GM23248 (cell line): ENCODE data around the gene SDK2. TPM values are rescaled to one million over a fixed set of nuclear protein-coding genes. Genes with fewer than 3 reads are reported as not detected.

Experiments
- DNase-seq: peaks from one replicate; pipeline ENCODE4 v3.0.0-alpha.2; 2015
- H2AFZ ChIP-seq: fragments of 200-600 bp; sonication (generic); 2 replicates; pipeline ENCODE4 v1.6.1; 2016; ENCODE audit warnings: antibody characterized with exemption
- H3F3A ChIP-seq: fragments of 200-600 bp; sonication (generic); 2 replicates; pipeline ENCODE4 v1.6.1; 2016; ENCODE audit warnings: mild to moderate bottlenecking, antibody characterized with exemption, mixed run types; ENCODE audit not compliant: insufficient read depth
- H3K27ac ChIP-seq: fragments of 200-600 bp; sonication (generic); 2 replicates; pipeline ENCODE4 v1.5.1; 2016; ENCODE audit warnings: mild to moderate bottlenecking
- H3K27me3 ChIP-seq: fragments of 200-600 bp; sonication (generic); replicated peaks from 2 replicates; pipeline ENCODE4 v1.6.1; 2016; ENCODE audit warnings: mild to moderate bottlenecking; ENCODE audit not compliant: insufficient read depth
- H3K36me3 ChIP-seq: fragments of 200-600 bp; sonication (generic); 2 replicates; pipeline ENCODE4 v1.6.1; 2016; ENCODE audit warnings: low read depth, mild to moderate bottlenecking
- H3K4me1 ChIP-seq: fragments of 200-600 bp; sonication (generic); 2 replicates; pipeline ENCODE4 v1.6.1; 2016; ENCODE audit warnings: mild to moderate bottlenecking; ENCODE audit not compliant: insufficient read depth
- H3K4me2 ChIP-seq: fragments of 200-600 bp; sonication (generic); one replicate; pipeline ENCODE4 v1.6.1; 2016; ENCODE audit warnings: mild to moderate bottlenecking; ENCODE audit not compliant: unreplicated experiment
- H3K4me3 ChIP-seq: fragments of 200-600 bp; sonication (generic); 2 replicates; pipeline ENCODE4 v1.5.1; 2016; ENCODE audit warnings: mild to moderate bottlenecking
- H3K79me2 ChIP-seq: fragments of 200-600 bp; sonication (generic); 2 replicates; pipeline ENCODE4 v1.6.1; 2016; ENCODE audit warnings: mild to moderate bottlenecking; ENCODE audit not compliant: insufficient read depth
- H3K9ac ChIP-seq: fragments of 200-600 bp; sonication (generic); 2 replicates; pipeline ENCODE4 v1.6.1; 2016; ENCODE audit warnings: mild to moderate bottlenecking
- H3K9me2 ChIP-seq: fragments of 200-600 bp; sonication (generic); 2 replicates; pipeline ENCODE4 v1.6.1; 2016; ENCODE audit warnings: mixed run types, mild to moderate bottlenecking, moderate library complexity; ENCODE audit not compliant: insufficient read depth
- H3K9me3 ChIP-seq: fragments of 200-600 bp; sonication (generic); one replicate; pipeline ENCODE4 v1.6.1; 2017; ENCODE audit warnings: low read depth
- H4K20me1 ChIP-seq: fragments of 200-600 bp; sonication (generic); 2 replicates; pipeline ENCODE4 v1.6.0; 2016; ENCODE audit not compliant: insufficient read depth
- EZH2 ChIP-seq: fragments of 200-600 bp; sonication (generic); IDR thresholded peaks from 2 replicates; pipeline ENCODE4 v1.6.1; 2018; ENCODE audit warnings: antibody characterized with exemption, mild to moderate bottlenecking; ENCODE audit not compliant: insufficient read depth, poor library complexity, severe bottlenecking
- EZH2phosphoT487 ChIP-seq: fragments of 200-600 bp; sonication (generic); IDR thresholded peaks from 2 replicates; pipeline ENCODE4 v1.6.1; 2018; ENCODE audit warnings: antibody characterized with exemption, moderate library complexity, mild to moderate bottlenecking, low read depth; ENCODE audit not compliant: insufficient read depth
- WGBS, 2 experiments: methylation state at CpG; one replicate each; pipeline ENCODE4 v1.1.6; 2015 to 2017; ENCODE audit warnings: low lambda C conversion rate in 2 of 2, low coverage in 1 of 2; ENCODE audit errors: missing lambda C conversion rate in 2 of 2; 5-methylcytosine and 5-hydroxymethylcytosine counted together
- in situ Hi-C: fragments of 300-500 bp; cut with MboI; formaldehyde crosslinking; loops from 2 replicates; pipeline ENCODE4 v1.15.0; 2020
- polyA plus RNA-seq: library from polyadenylated mRNA; unstranded; fragments of >200 nt; fragmentation: Nextera tagmentation; extraction: Ambion mirVana; gene quantifications from 2 replicates; pipeline ENCODE4 v1.2.1, GENCODE V29; 2016
- total RNA-seq: library from RNA; depleted of rRNA; stranded (reverse); fragments of >200 nt; shearing (Covaris generic); gene quantifications from 2 replicates; pipeline ENCODE4 v1.2.3, GENCODE V29; 2014

SDK2 gene
- total and polyA plus RNA-seq, 2 experiments from 2014 or later = under 0.01 to 0.03 TPM

DNA sequence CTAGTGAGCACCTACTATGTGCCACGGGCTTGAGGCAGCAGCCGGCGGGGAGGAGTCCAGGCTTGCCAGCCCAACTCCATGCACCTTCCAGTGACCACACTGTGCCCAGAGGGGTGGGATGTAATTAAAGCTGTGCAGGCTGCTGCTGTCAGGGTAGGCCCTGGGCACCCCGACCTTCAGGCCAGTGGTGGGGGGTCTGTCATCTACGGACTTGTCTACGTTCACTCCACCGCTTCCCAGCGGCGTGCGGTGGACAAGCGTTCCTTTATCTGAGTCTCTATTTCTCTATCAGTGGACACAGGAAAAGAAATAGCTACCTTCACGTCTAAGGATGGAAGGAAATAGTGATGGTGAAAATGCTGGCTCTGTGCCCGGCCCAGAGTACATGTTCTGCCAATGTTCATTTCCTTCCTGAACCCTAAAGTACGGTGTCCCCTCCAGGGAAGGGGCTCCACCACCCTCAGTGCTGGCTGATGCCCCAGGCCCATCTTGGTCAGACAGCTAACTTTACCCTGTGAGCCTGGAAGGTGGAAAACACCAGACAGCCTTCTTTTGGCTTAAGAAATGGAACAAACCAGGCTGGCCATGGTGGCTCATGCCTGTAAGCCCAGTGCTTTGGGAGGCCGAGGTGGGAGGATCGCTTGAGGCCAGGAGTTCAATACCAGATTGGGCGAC, 135.2 kb downstream of the SDK2 start:
- Histone ChIP-seq H3K4me3 (no peak overlapping the region), H3K9me3 (no peaks in the 10 kb centered on the region), H3K4me1 (no peaks in the 10 kb centered on the region), H3F3A (no peaks in the 10 kb centered on the region), H3K79me2 (no peaks in the 10 kb centered on the region), H2AFZ (no peak overlapping the region), H3K36me3 (no peaks in the 10 kb centered on the region), H3K4me2 (no peak overlapping the region), H4K20me1 (no peaks in the 10 kb centered on the region), H3K9me2 (no peaks in the 10 kb centered on the region), H3K27me3 (0 out of 2 replicates have a peak, but pooled peaks cover 5% of the 10 kb centered on the region), H3K9ac (no peak overlapping the region), H3K27ac (no peak overlapping the region)
- WGBS, 2 experiments = 62% methylated on average over 16 to 17 of the region's 17 CpGs
- no peak for DNase-seq
- TF ChIP-seq EZH2phosphoT487 (no peak), EZH2 (no peak)
- in situ Hi-C loops = no loop called here

GRCh38 chr17:73508057-73508930, 136.0 kb downstream of the SDK2 start:
- TF ChIP-seq EZH2 (no peak), EZH2phosphoT487 (no peak)
- 41 to 47% methylated on average over 19 of the region's 19 CpGs for WGBS, 2 experiments
- in situ Hi-C loops = no loop called here
- Histone ChIP-seq H3K9me3 (no peaks in the 10 kb centered on the region), H3K36me3 (no peaks in the 10 kb centered on the region), H3K27ac (no peak overlapping the region), H3K27me3 (0 out of 2 replicates have a peak, but pooled peaks cover 5% of the 10 kb centered on the region), H3K4me2 (no peak overlapping the region), H3K79me2 (no peaks in the 10 kb centered on the region), H3F3A (no peaks in the 10 kb centered on the region), H3K9me2 (no peaks in the 10 kb centered on the region), H3K9ac (no peak overlapping the region), H3K4me3 (no peak overlapping the region), H3K4me1 (no peaks in the 10 kb centered on the region), H2AFZ (no peak overlapping the region), H4K20me1 (no peaks in the 10 kb centered on the region)
- DNase-seq = no peak

- no peak overlapping the region for H3K4me2 ChIP-seq
- no peaks in the 10 kb centered on the region for H3K9me3 ChIP-seq
- no peaks in the 10 kb centered on the region for H3K9me2 ChIP-seq
- no peak overlapping the region for H3K27ac ChIP-seq
- in situ Hi-C loops = no loop called here
- no peaks in the 10 kb centered on the region for H3K4me1 ChIP-seq
- H3K4me3 ChIP-seq = no peak overlapping the region
- H4K20me1 ChIP-seq = no peaks in the 10 kb centered on the region
- DNase-seq = no peak
- TF ChIP-seq EZH2 (no peak), EZH2phosphoT487 (no peak)
- no peak overlapping the region for H3K9ac ChIP-seq
- no peaks in the 10 kb centered on the region for H3K79me2 ChIP-seq
- H3F3A ChIP-seq = no peaks in the 10 kb centered on the region
- H3K36me3 ChIP-seq = no peaks in the 10 kb centered on the region
- 35 to 40% methylated on average over 9 of the region's 9 CpGs for WGBS, 2 experiments
- no peaks in the 10 kb centered on the region for H3K27me3 ChIP-seq
- no peak overlapping the region for H2AFZ ChIP-seq
These were observed 137.5 kb downstream of the SDK2 start for GRCh38 chr17:73506470-73507435.

DNA sequence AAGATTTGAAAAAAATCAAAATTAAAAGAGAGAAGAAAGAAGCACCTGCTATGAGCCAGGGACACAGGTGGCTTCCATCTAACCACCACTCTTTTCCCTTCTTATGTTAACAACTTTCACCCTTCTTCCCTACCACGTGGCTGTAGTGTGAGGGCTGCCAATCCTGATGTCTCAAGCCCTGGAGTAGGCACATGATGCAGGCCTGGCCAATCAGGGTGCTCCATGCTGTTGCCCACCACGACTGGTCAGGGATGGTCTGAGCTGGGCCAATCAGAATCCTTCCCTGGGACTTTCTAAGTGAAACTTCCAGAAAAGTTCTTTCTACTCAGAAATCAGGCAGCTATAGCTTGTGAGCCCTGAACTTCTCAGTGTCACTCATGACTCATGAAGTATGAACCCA, 140.7 kb downstream of the SDK2 start:
- H3K27me3 ChIP-seq = no peaks in the 10 kb centered on the region
- no peaks in the 10 kb centered on the region for H3K9me3 ChIP-seq
- H3K79me2 ChIP-seq = no peaks in the 10 kb centered on the region
- H3F3A ChIP-seq = no peaks in the 10 kb centered on the region
- no peaks in the 10 kb centered on the region for H3K4me1 ChIP-seq
- no peaks in the 10 kb centered on the region for H4K20me1 ChIP-seq
- in situ Hi-C loops = no loop called here
- H3K4me3 ChIP-seq = no peak overlapping the region
- DNase-seq = no peak
- no peaks in the 10 kb centered on the region for H3K9me2 ChIP-seq
- no peak overlapping the region for H3K27ac ChIP-seq
- H3K36me3 ChIP-seq = no peaks in the 10 kb centered on the region
- H3K9ac ChIP-seq = no peak overlapping the region
- no peak overlapping the region for H2AFZ ChIP-seq
- no peak overlapping the region for H3K4me2 ChIP-seq
- WGBS, 2 experiments = 9% methylated on average over 2 of the region's 2 CpGs
- TF ChIP-seq EZH2phosphoT487 (no peak), EZH2 (no peak)
